Astrocyte (in vitro differentiated cells and primary cell): Measurements from ENCODE around the gene MACROH2A1. TPM values are rescaled to one million over a fixed set of nuclear protein-coding genes. Genes with fewer than 3 reads are reported as not detected.

Experiments
- DNase-seq: peaks from one replicate; pipeline ENCODE4 v3.0.0-alpha.2; 2010; ENCODE audit warnings: low read depth
- FAIRE-seq: peaks from 2 replicates; lab custom pipeline; 2011; peaks lifted over from hg19 to GRCh38; lab: Jason Lieb, UNC
- H2AFZ ChIP-seq: 2 replicates; pipeline ENCODE4 v1.6.0; 2012; ENCODE audit warnings: low read depth, low read length, inconsistent platforms
- H3K27ac ChIP-seq: 2 replicates; pipeline ENCODE4 v1.5.1; 2011; ENCODE audit warnings: low read depth, low read length, inconsistent platforms
- H3K27me3 ChIP-seq: 2 replicates; pipeline ENCODE4 v1.6.0; 2011; ENCODE audit warnings: low read length, inconsistent platforms; ENCODE audit not compliant: insufficient read depth
- H3K36me3 ChIP-seq: 2 replicates; pipeline ENCODE4 v1.5.1; 2011; ENCODE audit warnings: low read length, inconsistent platforms; ENCODE audit not compliant: insufficient read depth
- H3K4me1 ChIP-seq: 2 replicates; pipeline ENCODE4 v1.5.1; 2011; ENCODE audit warnings: low read length, inconsistent platforms; ENCODE audit not compliant: insufficient read depth
- H3K4me2 ChIP-seq: 2 replicates; pipeline ENCODE4 v1.6.0; 2012; ENCODE audit warnings: low read length, inconsistent platforms
- H3K4me3 ChIP-seq: 2 replicates; pipeline ENCODE4 v1.5.1; 2011; ENCODE audit warnings: low read depth, mild to moderate bottlenecking, low read length, inconsistent platforms; ENCODE audit not compliant: insufficient read depth
- H3K79me2 ChIP-seq: 2 replicates; pipeline ENCODE4 v1.6.0; 2012; ENCODE audit warnings: mild to moderate bottlenecking, low read length, inconsistent platforms; ENCODE audit not compliant: insufficient read depth
- H3K9ac ChIP-seq: 2 replicates; pipeline ENCODE4 v1.6.0; 2012; ENCODE audit warnings: mild to moderate bottlenecking, low read length, inconsistent platforms
- H3K9me3 ChIP-seq: 2 replicates; pipeline ENCODE4 v1.5.1; 2012; ENCODE audit warnings: low read depth, mild to moderate bottlenecking, low read length, inconsistent platforms; ENCODE audit not compliant: insufficient read depth
- H4K20me1 ChIP-seq: 2 replicates; pipeline ENCODE4 v1.6.0; 2012; ENCODE audit warnings: low read length, inconsistent platforms; ENCODE audit not compliant: insufficient read depth
- H3K27ac Mint-ChIP-seq: one replicate; pipeline ENCODE4 v1.8.0; 2021; ENCODE audit warnings: mild to moderate bottlenecking, mixed read lengths; ENCODE audit not compliant: unreplicated experiment
- H3K27me3 Mint-ChIP-seq: one replicate; pipeline ENCODE4 v1.8.0; 2021; ENCODE audit warnings: low read depth, mixed read lengths; ENCODE audit not compliant: unreplicated experiment
- H3K36me3 Mint-ChIP-seq: one replicate; pipeline ENCODE4 v1.8.0; 2021; ENCODE audit warnings: low read depth, mixed read lengths; ENCODE audit not compliant: unreplicated experiment
- H3K4me1 Mint-ChIP-seq: one replicate; pipeline ENCODE4 v1.8.0; 2021; ENCODE audit warnings: low read depth, mixed read lengths; ENCODE audit not compliant: unreplicated experiment
- H3K4me3 Mint-ChIP-seq: one replicate; pipeline ENCODE4 v1.8.0; 2021; ENCODE audit warnings: mild to moderate bottlenecking, moderate library complexity, mixed read lengths; ENCODE audit not compliant: unreplicated experiment
- H3K9me3 Mint-ChIP-seq: one replicate; pipeline ENCODE4 v1.8.0; 2021; ENCODE audit warnings: mild to moderate bottlenecking, mixed read lengths; ENCODE audit not compliant: unreplicated experiment
- EZH2 ChIP-seq: IDR thresholded peaks from 2 replicates; pipeline ENCODE4 v1.6.1; 2012; ENCODE audit warnings: mild to moderate bottlenecking, low read length, inconsistent platforms; ENCODE audit not compliant: insufficient read depth
- total RNA-seq: library from RNA; stranded (reverse); gene quantifications from 2 replicates; pipeline ENCODE4 v1.2.1, GENCODE V29; 2021
- TF ChIP-seq, protein P1 (sequence below): IDR thresholded peaks from 2 replicates; pipeline ENCODE4 v1.5.1; 2011; ENCODE audit warnings: low read depth, mild to moderate bottlenecking, inconsistent platforms, low read length, moderate library complexity; ENCODE audit not compliant: insufficient read depth

Gene MACROH2A1
- total RNA-seq, 1 donor from 2014 or later: 143 TPM

DNA sequence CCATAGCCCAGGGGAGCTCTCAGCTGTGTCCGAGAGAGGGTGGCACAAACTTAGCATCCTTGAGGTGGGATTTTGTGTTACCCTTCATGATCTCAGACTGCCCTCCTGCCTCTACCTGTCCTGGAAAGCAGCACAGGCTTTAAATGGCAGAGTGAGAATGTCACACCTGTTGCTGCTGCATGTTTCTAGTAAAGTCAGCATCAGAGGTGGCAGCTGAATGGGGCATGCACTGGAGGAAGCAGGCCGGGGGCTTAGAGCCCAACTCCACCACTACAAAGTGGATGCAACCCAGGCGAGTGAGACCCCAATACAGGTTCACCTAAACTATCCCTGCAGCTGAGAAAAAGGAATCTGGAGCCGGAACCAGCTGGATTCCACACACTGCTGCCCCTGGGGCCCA, 51.6 kb downstream of the MACROH2A1 start:
- peaks cover 42% of the 10 kb centered on the region for H4K20me1 ChIP-seq
- Mint-ChIP-seq H3K27me3 (no peaks in the 10 kb centered on the region), H3K36me3 (peaks cover 18% of the 10 kb centered on the region), H3K4me1 (peaks cover 13% of the 10 kb centered on the region), H3K9me3 (peaks cover 2% of the 10 kb centered on the region), H3K4me3 (no peak overlapping the region), H3K27ac (no peak overlapping the region)
- H3K27me3 ChIP-seq: no peaks in the 10 kb centered on the region
- DNase-seq (no peak), FAIRE-seq (no peak)
- no peak overlapping the region for H3K9ac ChIP-seq
- H3K79me2 ChIP-seq: no peaks in the 10 kb centered on the region
- no peak overlapping the region for H3K4me3 ChIP-seq
- TF ChIP-seq, protein P1, sequence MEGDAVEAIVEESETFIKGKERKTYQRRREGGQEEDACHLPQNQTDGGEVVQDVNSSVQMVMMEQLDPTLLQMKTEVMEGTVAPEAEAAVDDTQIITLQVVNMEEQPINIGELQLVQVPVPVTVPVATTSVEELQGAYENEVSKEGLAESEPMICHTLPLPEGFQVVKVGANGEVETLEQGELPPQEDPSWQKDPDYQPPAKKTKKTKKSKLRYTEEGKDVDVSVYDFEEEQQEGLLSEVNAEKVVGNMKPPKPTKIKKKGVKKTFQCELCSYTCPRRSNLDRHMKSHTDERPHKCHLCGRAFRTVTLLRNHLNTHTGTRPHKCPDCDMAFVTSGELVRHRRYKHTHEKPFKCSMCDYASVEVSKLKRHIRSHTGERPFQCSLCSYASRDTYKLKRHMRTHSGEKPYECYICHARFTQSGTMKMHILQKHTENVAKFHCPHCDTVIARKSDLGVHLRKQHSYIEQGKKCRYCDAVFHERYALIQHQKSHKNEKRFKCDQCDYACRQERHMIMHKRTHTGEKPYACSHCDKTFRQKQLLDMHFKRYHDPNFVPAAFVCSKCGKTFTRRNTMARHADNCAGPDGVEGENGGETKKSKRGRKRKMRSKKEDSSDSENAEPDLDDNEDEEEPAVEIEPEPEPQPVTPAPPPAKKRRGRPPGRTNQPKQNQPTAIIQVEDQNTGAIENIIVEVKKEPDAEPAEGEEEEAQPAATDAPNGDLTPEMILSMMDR: no peak
- no peak for TF ChIP-seq EZH2
- H3K4me2 ChIP-seq: no peak overlapping the region
- peaks cover 16% of the 10 kb centered on the region for H3K4me1 ChIP-seq
- H3K9me3 ChIP-seq: no peaks in the 10 kb centered on the region
- H3K27ac ChIP-seq: no peak overlapping the region
- H3K36me3 ChIP-seq: peaks cover 43% of the 10 kb centered on the region
- H2AFZ ChIP-seq: no peak overlapping the region

GRCh38 chr5:135345956-135346731, 52.9 kb downstream of the MACROH2A1 start:
- no peak overlapping the region for H3K4me3 Mint-ChIP-seq
- Histone ChIP-seq H3K79me2 (no peaks in the 10 kb centered on the region), H2AFZ (no peak overlapping the region), H3K4me1 (peaks cover 16% of the 10 kb centered on the region), H3K27ac (no peak overlapping the region), H3K9me3 (no peaks in the 10 kb centered on the region), H4K20me1 (peaks cover 32% of the 10 kb centered on the region), H3K4me3 (no peak overlapping the region), H3K36me3 (peaks cover 49% of the 10 kb centered on the region), H3K27me3 (no peaks in the 10 kb centered on the region), H3K4me2 (no peak overlapping the region), H3K9ac (no peak overlapping the region)
- H3K27me3 Mint-ChIP-seq: no peaks in the 10 kb centered on the region
- no peak for DNase-seq
- TF ChIP-seq EZH2: no peak
- peaks cover 23% of the 10 kb centered on the region for H3K36me3 Mint-ChIP-seq
- H3K4me1 Mint-ChIP-seq: peaks cover 13% of the 10 kb centered on the region
- H3K9me3 Mint-ChIP-seq: peaks cover 2% of the 10 kb centered on the region
- no peak for FAIRE-seq
- H3K27ac Mint-ChIP-seq: no peak overlapping the region

GRCh38 chr5:135344349-135344748, 54.7 kb downstream of the MACROH2A1 start:
- no peak for FAIRE-seq

More at GRCh38 chr5:135344349-135344748, 54.7 kb downstream of the MACROH2A1 start:
- H3K4me3 Mint-ChIP-seq: no peak overlapping the region
- H3K4me3 ChIP-seq: no peak overlapping the region
- TF ChIP-seq, protein P1: no peak
- no peak for TF ChIP-seq EZH2
- H3K27me3 ChIP-seq: no peaks in the 10 kb centered on the region
- H3K27ac Mint-ChIP-seq: peak overlapping the region; percentile 44
- no peaks in the 10 kb centered on the region for H3K9me3 ChIP-seq
- H4K20me1 ChIP-seq: peaks cover 17% of the 10 kb centered on the region
- H3K27me3 Mint-ChIP-seq: no peaks in the 10 kb centered on the region
- peak overlapping the region; percentile 52 for H3K4me2 ChIP-seq
- no peak overlapping the region for H2AFZ ChIP-seq
- peak overlapping the region; percentile 31 for H3K27ac ChIP-seq
- peak overlapping the region; percentile 17 for H3K9ac ChIP-seq
- peaks cover 2% of the 10 kb centered on the region for H3K9me3 Mint-ChIP-seq
- H3K36me3 ChIP-seq: peaks cover 50% of the 10 kb centered on the region
- H3K4me1 Mint-ChIP-seq: peaks cover 13% of the 10 kb centered on the region
- DNase-seq: peak; percentile 56
- H3K4me1 ChIP-seq: peaks cover 16% of the 10 kb centered on the region
- H3K36me3 Mint-ChIP-seq: peaks cover 30% of the 10 kb centered on the region
- H3K79me2 ChIP-seq: no peaks in the 10 kb centered on the region
